Smooth muscle cell of the pulmonary artery (primary cell): ENCODE measurements around the gene CCDC28B. TPM values are rescaled to one million over a fixed set of nuclear protein-coding genes. Genes with fewer than 3 reads are reported as not detected.

Source experiments
- total RNA-seq: library from RNA; depleted of rRNA; stranded (reverse); fragments of >200 nt; gene quantifications from 2 replicates; pipeline ENCODE4 v1.2.3, GENCODE V29; 2014

Gene CCDC28B
- 8.5 and 8.9 TPM in 2 replicates for total RNA-seq

DNA sequence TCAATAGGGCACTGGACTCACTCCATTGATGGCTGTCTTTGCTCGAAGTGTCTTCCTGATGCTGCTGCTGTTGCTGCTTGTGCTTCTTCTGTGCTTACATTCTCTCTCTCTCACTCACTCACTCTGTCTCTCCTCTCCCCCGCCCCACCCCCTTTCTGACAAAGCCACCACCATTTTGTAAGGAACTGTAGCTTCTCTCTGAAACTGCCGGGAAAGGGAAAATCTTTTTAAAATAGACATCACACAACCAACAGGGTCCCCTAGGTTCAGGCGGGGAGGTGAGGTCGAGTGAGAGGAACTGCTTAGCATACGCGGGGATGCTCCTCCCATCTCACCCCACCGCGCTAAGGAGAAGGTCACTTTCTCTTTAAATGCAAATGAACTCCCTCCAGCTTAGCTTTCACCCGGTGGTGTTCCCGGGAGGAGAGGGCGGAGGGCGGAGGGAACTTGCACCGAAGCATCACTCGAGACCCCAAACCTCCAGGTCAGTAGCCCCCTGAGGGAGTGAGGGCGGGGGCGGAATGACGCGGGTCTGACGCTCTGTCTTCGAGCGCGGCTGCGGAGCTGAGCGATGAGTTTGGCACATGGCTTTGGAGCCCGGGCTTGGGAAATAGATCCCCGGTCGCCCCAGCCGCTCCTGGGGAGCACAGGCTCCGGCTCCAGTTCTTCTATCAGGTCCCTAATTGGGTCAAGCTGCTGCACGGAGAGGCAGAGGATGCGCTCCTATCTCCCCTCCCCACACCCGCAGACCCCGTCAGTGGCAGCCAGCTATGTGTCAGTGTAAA lies at the start of gene CCDC28B:
CCDC28B (plus strand) TSS at position 370 of the 785 bp plus-strand sequence. CDS start 1,341 bp downstream, outside the sequence.

DNA sequence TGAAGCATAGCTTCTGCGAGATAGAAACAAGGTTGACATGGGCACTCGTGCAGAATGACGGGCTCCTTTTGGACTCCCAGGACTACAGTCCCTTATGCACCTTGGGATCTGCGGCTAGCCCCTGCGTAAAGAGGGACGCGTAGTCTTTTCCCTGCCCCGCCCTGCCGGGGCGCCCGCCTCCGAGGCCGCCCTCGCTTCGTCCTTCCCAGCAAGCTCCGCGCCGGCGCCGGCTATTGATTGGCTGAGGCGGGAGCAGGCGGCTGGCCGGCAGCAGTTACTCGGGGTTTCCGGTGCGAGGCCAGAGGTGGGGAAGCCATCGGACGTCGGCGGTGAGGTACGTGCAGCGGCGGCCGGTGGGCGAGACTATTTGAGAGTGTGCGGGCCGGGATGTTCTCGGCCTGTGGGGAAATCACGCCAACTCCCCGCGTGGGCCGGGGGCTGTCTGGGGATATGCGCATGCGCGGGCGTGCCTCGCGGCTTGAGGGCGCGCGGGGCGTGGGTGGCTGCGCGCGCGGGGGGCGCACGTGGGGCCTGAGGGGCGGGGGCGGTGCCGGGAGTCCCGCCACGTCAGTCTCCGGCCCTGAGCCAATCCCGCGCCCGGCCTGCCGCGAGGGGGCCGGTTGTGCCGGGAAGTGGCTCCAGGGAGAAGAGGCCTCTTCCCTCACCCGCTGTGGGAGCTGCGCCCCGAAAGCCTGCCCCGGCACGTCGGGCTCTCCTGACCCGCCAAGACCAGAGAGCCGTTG lies 20.8 kb upstream of the CCDC28B start, which contains the start of gene TXLNA:
TXLNA (plus strand) TSS at position 233 of the 743 bp plus-strand sequence. CDS start 671 bp downstream, outside the sequence.

DNA sequence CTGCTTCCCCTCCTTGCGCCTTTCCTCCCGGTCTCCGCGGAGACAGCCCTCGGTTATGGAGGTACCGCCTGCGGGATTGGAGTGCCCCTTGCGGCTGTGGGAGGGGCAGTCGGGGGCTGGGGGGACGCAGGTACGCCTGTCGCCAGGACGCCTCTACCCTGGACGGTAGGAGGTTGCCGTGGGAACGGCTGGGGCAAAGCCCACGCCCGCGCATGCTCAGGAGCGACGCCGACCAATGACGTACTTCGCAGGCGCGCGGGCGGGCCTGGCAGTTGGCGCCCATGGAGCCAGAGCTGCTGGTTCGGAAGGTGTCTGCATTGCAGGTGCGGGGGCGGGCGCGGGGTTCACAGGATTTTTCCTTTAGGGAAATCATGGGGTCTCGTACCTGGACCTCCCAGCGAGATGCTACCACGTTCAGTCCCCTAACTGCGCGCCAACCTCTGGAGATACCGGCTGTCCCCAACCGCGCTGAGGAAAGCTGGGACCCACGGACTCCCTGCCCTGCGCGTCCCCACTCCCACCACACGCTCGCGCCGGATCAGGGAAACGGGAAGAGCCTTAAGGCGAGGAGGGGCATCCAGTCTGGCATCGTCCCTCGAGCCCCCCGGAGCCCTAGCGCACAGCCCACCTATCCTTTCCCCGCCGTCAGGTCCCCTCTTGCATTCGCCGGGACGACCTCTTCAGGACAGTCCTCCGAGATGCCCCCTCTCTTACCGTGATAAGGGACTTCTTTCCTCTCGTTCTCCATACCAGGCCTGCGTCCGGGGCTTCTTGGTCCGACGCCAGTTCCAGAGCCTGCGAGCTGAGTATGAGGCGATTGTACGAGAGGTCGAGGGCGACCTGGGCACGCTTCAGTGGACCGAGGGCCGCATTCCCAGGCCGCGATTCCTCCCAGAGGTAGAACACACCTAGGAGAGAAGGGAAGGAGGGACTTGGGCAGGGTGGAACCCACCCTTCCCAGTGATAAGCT lies 5.3 kb downstream of the CCDC28B start, which contains the start of gene IQCC:
IQCC (plus strand) TSS at position 271 of the 970 bp plus-strand sequence; CDS start at position 282, 11 bp downstream.

DNA sequence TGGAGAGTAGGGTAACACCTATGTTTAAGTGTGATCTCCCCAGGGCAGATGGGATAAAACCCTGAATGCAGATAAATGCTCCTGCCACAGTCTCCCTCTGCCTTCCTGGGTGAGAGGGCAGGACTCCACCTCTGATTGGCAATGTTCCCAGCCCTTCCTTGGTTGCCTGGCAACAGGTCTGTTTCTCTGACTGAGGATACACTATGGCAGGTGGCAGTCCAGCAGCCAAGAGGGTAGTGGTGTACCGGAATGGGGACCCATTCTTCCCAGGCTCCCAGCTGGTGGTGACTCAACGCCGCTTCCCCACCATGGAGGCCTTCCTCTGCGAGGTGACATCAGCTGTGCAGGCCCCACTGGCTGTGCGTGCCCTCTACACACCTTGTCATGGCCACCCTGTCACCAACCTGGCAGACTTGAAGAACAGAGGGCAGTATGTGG lies 8.5 kb downstream of the CCDC28B start, which contains the start of gene DCDC2B:
DCDC2B (plus strand) TSS at position 199 of the 438 bp plus-strand sequence; CDS start at position 204, 5 bp downstream.

DNA sequence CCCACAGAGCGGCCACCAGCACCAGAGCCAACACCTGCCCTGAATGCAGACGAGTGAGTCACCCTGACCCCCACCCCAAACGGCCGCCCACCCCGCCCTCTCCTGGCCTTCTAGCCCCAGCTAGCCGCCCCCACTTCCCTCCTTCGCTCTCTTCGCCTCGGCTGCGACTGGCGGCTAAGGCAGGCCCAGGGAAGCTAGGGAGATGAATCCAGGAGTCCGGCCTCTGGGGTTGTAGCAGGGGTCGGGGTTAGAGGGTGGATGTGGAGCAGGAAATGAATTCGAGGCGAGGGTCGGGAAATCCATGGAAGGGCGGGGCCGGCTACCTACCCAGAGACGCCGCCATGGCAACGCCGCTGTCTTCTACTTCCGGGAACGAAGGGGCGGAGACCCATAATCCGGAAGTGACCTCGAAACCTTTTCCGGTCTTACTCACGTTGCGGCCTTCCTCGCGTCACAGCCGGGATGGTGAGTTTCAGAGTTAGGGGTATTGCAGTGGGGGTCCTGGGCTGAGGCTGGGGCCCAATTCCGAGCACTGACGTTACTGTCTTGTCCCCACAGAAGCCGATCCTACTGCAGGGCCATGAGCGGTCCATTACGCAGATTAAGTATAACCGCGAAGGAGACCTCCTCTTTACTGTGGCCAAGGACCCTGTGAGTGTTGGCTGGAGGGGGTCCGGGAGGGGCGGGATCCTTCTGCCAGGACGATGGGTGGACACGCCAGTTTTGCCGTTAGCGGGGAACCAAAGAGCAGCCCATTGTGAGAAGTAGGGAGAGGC lies 21.8 kb downstream of the CCDC28B start, which contains the start of the genes EIF3I and TMEM234:
EIF3I (plus strand) TSS at position 428 of the 776 bp plus-strand sequence; CDS start at position 463, 35 bp downstream.
TMEM234 (minus strand) TSS at position 374 of the 776 bp plus-strand sequence; CDS start at position 343, 31 bp downstream.

DNA sequence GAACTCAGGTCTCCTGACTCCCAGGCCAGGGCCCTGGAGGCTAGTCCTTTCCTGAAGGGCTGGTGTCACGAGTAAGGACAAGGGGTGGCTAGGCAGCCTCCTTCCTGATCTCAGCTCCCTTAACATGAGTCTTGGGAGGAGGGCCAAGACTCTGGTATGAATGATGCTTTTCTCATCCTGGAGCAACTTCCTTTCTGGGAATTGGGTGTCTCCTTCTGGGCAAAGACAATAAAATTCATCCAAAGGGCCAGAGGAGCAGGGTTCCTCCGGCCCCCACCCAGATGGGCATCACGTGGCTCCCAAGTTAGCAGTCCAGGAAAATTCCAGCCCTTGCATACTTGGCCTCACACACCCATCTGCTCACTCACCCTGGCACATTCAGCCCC lies 46.5 kb downstream of the CCDC28B start, which contains the start of gene FAM167B:
FAM167B (plus strand) TSS at position 335 of the 386 bp plus-strand sequence. CDS start 200 bp downstream, outside the sequence.

DNA sequence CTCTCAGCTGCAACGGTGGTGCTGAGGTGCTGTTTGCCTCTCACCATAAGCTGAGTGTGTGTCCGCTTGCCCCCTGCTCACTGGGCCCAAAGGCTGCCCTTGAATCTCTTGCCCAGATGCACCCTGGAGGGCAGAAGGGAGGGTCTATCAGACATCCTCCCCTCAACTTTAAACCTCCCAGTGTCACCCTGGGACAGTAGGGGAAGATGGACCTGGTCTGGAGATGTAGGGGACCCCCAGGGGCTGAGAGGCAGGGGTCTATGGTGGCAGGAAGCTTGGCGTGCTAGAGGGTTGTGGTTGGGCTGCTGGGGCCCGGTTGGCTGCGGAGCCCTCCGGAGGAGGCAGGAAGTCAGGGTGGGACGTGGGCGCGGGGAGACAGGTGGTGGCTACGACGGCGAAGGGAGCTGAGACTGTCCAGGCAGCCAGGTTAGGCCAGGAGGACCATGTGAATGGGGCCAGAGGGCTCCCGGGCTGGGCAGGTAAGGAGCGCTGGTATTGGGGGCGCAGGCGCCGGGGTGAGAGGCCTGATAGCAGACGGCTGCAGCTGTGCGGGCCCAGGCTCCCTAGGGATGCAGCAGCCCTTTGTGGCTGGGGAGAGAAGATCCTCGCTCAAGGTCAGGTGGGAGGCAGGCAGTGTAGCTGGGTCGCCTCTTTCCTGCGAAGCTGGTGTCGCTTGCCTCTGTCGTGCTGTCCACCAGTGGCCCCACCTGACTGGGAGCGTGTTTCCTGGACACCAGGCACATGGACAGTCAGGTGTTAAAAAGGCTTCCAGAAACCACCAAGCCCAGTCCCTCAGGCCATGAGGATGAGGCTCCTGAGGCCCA lies 50.7 kb downstream of the CCDC28B start, which contains the start of gene LCK:
LCK (plus strand) TSS at position 373 of the 824 bp plus-strand sequence. CDS start 23,065 bp downstream, outside the sequence.

Other genes with a start within 250 kb of the CCDC28B start
- 60.7 and 68.3 TPM in 2 replicates for gene KHDRBS1, start 186.7 kb upstream of the CCDC28B start, total RNA-seq
- gene TMEM39B, start 127.7 kb upstream of the CCDC28B start, total RNA-seq = 7.4 and 8.6 TPM in 2 replicates
- 51.3 and 51.9 TPM in 2 replicates for gene KPNA6, start 92.5 kb upstream of the CCDC28B start, total RNA-seq
- 82.8 and 85.0 TPM in 2 replicates for gene TXLNA, start 20.9 kb upstream of the CCDC28B start, total RNA-seq
- gene IQCC, start 5.1 kb downstream of the CCDC28B start, total RNA-seq = 1.4 and 1.7 TPM in 2 replicates
- not detected in 2 replicates for gene DCDC2B, start 8.5 kb downstream of the CCDC28B start, total RNA-seq
- gene TMEM234, start 21.8 kb downstream of the CCDC28B start, total RNA-seq = 19.1 and 24.2 TPM in 2 replicates
- gene EIF3I, start 21.8 kb downstream of the CCDC28B start, total RNA-seq = 227 and 240 TPM in 2 replicates
- gene FAM167B, start 46.6 kb downstream of the CCDC28B start, total RNA-seq = 0.98 and 2.3 TPM in 2 replicates
- not detected in 2 replicates for gene LCK, start 50.7 kb downstream of the CCDC28B start, total RNA-seq
- gene HDAC1, start 91.5 kb downstream of the CCDC28B start, total RNA-seq = 67.1 and 74.5 TPM in 2 replicates
- gene MARCKSL1, start 135.6 kb downstream of the CCDC28B start, total RNA-seq = 15.4 and 25.0 TPM in 2 replicates
- gene FAM229A, start 161.9 kb downstream of the CCDC28B start, total RNA-seq = 0.98 and 1.1 TPM in 2 replicates
- gene TSSK3, start 161.9 kb downstream of the CCDC28B start, total RNA-seq = 0.13 and 0.17 TPM in 2 replicates
- 68.2 and 68.3 TPM in 2 replicates for gene BSDC1, start 193.8 kb downstream of the CCDC28B start, total RNA-seq